ENCODE results near the gene TMEM121. TPM values are rescaled to one million over a fixed set of nuclear protein-coding genes. Genes with fewer than 3 reads are reported as not detected.

The TMEM121 gene
- total RNA-seq, 1 experiment from 2014 or later: 1.0 TPM

DNA sequence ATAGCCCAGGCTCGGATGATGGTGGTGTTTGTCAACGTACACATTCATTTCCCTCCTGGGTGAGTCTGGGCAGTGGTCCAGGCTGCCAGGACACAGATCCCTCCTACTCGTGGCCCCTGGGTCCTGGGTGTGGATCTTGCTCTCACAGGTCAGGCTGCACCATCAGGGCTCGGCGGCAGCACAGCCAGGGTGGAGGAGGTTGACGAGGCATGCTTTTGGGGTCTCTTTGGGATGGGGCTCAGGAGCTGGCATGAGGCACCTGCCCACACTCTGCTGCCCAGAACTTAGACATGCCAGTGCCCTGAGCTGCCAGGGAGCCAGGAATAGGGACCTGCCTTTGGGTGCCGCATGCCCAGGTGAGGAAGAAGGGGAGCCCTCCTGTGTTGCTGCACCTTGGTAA is 9.7 kb downstream of the TMEM121 start:
- H2AFZ ChIP-seq: no peak overlapping the region
- DNase-seq: no peak
- BruUV-seq (replicated peaks): no TSS peak
- POLR2A ChIA-PET (ENCODE audit: unreplicated experiment): no interaction called here
- H3K27ac ChIP-seq: no peak overlapping the region
- peaks cover 87% of the 10 kb centered on the region for H3K27me3 ChIP-seq (ENCODE audit: insufficient read depth, low read depth)
- H3K79me2 ChIP-seq (ENCODE audit: low read depth): no peaks in the 10 kb centered on the region
- CTCF ChIA-PET: no interaction called here
- H3K9me2 ChIP-seq (ENCODE audit: insufficient read depth): no peaks in the 10 kb centered on the region
- no peaks in the 10 kb centered on the region; the same call in 1 of the 2 replicates for H4K20me1 ChIP-seq (ENCODE audit: insufficient read depth)
- no peaks in the 10 kb centered on the region for H3K9me3 ChIP-seq (ENCODE audit: insufficient read depth, low read depth)
- H3K36me3 ChIP-seq (ENCODE audit: low read depth): no peaks in the 10 kb centered on the region
- H3K4me1 ChIP-seq (replicated peaks; ENCODE audit: insufficient read depth): no peaks in the 10 kb centered on the region
- no peaks in the 10 kb centered on the region for H3F3A ChIP-seq (ENCODE audit: insufficient read depth, low read depth)
- no peak overlapping the region for H3K4me2 ChIP-seq
- no peak overlapping the region for H3K4me3 ChIP-seq
- intact Hi-C loops (cut with micrococcal nuclease; ENCODE audit: unreplicated experiment): loop anchor here (10.0 kb wide), 1 partner anchor 619 kb away; no protein-coding TSS in a partner anchor
- TF ChIP-seq, protein P1, sequence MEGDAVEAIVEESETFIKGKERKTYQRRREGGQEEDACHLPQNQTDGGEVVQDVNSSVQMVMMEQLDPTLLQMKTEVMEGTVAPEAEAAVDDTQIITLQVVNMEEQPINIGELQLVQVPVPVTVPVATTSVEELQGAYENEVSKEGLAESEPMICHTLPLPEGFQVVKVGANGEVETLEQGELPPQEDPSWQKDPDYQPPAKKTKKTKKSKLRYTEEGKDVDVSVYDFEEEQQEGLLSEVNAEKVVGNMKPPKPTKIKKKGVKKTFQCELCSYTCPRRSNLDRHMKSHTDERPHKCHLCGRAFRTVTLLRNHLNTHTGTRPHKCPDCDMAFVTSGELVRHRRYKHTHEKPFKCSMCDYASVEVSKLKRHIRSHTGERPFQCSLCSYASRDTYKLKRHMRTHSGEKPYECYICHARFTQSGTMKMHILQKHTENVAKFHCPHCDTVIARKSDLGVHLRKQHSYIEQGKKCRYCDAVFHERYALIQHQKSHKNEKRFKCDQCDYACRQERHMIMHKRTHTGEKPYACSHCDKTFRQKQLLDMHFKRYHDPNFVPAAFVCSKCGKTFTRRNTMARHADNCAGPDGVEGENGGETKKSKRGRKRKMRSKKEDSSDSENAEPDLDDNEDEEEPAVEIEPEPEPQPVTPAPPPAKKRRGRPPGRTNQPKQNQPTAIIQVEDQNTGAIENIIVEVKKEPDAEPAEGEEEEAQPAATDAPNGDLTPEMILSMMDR (conservative IDR thresholded peaks at IDR 0.05): no peak
- no peak for TF ChIP-seq EZH2 (IDR thresholded peaks at IDR 0.05; ENCODE audit: low read depth)

DNA sequence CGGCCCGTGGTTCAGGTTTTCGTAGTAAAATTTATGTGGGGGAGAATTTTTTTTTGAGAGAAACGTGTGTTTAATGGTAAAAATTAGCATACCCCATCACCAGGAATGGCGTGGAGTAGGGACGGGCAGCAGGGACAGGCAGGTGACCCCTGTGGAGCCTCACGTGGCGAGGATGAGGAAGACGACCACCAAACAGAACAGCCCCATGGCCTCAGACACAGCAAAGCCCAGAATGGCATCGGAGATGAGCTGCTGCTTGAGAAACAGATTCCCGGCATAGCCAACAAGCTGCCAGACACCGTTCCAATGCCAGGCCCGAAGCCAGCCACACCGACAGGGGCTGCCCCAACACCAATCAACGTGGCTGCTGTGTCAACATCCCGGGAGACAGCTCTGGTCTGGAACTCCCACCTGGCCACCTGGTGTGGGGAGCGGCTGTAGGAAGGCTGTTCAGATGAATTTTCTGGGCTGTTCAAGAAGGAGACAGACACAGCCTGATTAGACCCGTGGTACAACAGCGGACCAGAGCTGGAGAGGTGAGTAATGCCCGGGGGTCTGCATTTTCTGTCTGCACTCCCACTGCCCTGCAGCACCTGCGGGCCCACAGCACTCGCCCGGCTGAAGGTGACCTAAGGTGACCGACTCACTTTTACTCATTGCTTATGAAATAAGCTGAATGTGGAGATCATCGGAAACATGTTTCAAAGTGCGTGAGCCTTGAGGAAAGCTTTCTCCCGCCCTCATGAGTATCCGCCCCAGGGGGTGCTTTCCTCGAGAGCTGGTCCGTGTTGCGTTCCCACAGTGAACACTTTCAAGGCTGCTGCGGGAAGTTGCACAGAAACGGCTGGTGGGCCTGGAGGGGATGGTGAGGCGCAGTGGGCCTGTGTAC is 10.6 kb downstream of the TMEM121 start:
- no peak overlapping the region for H3K4me3 ChIP-seq
- no peak overlapping the region for H3K27ac ChIP-seq
- ChIA-PET POLR2A (ENCODE audit: unreplicated experiment) (no interaction called here), CTCF (no interaction called here)
- no peaks in the 10 kb centered on the region for H3K79me2 ChIP-seq (ENCODE audit: low read depth)
- H3K9me2 ChIP-seq (ENCODE audit: insufficient read depth): no peaks in the 10 kb centered on the region
- intact Hi-C loops (cut with micrococcal nuclease; ENCODE audit: unreplicated experiment): loop anchor here (10.0 kb wide), 1 partner anchor 618 kb away; no protein-coding TSS in a partner anchor
- TF ChIP-seq, protein P1 (conservative IDR thresholded peaks at IDR 0.05): no peak
- no peak; the same call in 1 of the 2 replicates for TF ChIP-seq EZH2 (IDR thresholded peaks at IDR 0.05; ENCODE audit: low read depth)
- H4K20me1 ChIP-seq (ENCODE audit: insufficient read depth): no peaks in the 10 kb centered on the region; the same call in 1 of the 2 replicates
- H3K4me2 ChIP-seq: no peak overlapping the region
- no peaks in the 10 kb centered on the region for H3F3A ChIP-seq (ENCODE audit: insufficient read depth, low read depth)
- no peaks in the 10 kb centered on the region for H3K4me1 ChIP-seq (replicated peaks; ENCODE audit: insufficient read depth)
- no peak overlapping the region for H2AFZ ChIP-seq
- no TSS peak for BruUV-seq (replicated peaks)
- no peaks in the 10 kb centered on the region for H3K9me3 ChIP-seq (ENCODE audit: insufficient read depth, low read depth)
- H3K36me3 ChIP-seq (ENCODE audit: low read depth): no peaks in the 10 kb centered on the region
- H3K27me3 ChIP-seq (ENCODE audit: insufficient read depth, low read depth): peaks cover 95% of the 10 kb centered on the region
- DNase-seq: no peak

DNA sequence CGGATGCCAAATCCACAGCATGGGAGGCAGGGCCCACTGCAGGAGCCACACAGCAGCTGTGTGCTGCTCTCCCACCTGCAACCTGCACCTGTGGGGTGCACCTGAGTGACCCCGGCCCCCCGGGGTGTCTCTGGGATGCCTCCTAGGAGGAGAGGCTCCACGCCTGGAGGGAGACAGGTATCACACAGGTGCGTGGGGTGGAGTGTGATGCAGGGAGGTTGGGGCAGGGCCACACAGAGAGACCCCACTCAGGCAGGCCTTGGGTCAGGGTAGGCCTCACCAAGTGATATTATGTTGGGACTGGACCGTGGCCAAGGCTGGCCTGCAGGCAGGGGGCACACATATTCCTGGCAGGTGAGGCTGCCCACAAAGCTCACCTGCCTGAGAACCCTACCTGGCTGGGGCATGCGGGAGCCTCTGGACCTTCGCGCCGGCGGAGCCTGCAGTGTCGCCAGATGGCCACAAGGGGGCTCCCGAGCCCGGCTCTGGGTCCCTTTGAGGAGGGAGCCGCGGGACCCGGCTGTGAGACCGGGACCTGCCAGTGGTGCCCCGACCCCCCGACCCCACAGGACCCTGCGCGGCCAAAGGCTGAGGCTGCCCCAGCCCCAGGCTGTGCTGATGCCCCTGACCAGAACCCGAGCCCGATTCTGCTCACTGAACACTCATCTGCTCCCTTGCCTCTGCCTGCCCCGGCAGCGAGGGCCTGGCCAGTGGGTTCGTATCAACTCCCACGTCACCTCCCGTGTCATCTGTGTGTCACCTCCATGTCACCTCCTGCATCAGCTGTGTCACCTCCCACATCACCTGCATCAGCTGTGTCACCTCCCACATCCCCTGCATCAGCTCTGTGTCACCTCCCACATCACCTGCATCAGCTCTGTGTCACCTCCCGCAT is 11.4 kb downstream of the TMEM121 start:
- H3F3A ChIP-seq (ENCODE audit: insufficient read depth, low read depth): no peaks in the 10 kb centered on the region
- no peaks in the 10 kb centered on the region for H3K9me2 ChIP-seq (ENCODE audit: insufficient read depth)
- intact Hi-C loops (cut with micrococcal nuclease; ENCODE audit: unreplicated experiment): loop anchor here (10.0 kb wide), 1 partner anchor 617 kb away; no protein-coding TSS in a partner anchor
- no peaks in the 10 kb centered on the region for H3K9me3 ChIP-seq (ENCODE audit: insufficient read depth, low read depth)
- no peak overlapping the region for H3K27ac ChIP-seq
- H3K27me3 ChIP-seq (ENCODE audit: insufficient read depth, low read depth): peaks cover 95% of the 10 kb centered on the region
- BruUV-seq (replicated peaks): no TSS peak
- no peaks in the 10 kb centered on the region for H3K4me1 ChIP-seq (replicated peaks; ENCODE audit: insufficient read depth)
- no peaks in the 10 kb centered on the region for H4K20me1 ChIP-seq (ENCODE audit: insufficient read depth)
- CTCF ChIA-PET: no interaction called here
- DNase-seq: peak in 1 of 2 experiments; percentile 57
- H3K4me2 ChIP-seq: 0 out of 2 replicates have a peak overlapping the region, but pooled peaks have one; percentile 30
- no peaks in the 10 kb centered on the region for H3K79me2 ChIP-seq (ENCODE audit: low read depth)
- POLR2A ChIA-PET (ENCODE audit: unreplicated experiment): no interaction called here
- TF ChIP-seq, protein P1 (conservative IDR thresholded peaks at IDR 0.05): peak; percentile 96
- TF ChIP-seq EZH2 (IDR thresholded peaks at IDR 0.05; ENCODE audit: low read depth): no peak
- H3K4me3 ChIP-seq: no peak overlapping the region
- no peak overlapping the region for H2AFZ ChIP-seq
- no peaks in the 10 kb centered on the region for H3K36me3 ChIP-seq (ENCODE audit: low read depth)
